Superior temporal gyrus (tissue), 1 donor: ENCODE measurements around the gene GRID1.
"Not testable (repeated sequence)": the region's sequence is repeated elsewhere in the genome, so short reads cannot be mapped to it uniquely, and the experiment has no call there.

ENCODE experiments used
- DNase-seq: peaks from one replicate; pipeline ENCODE4 v3.0.0-alpha.2; 2016; ENCODE audit errors: extremely low spot score

The GRID1 gene

DNA sequence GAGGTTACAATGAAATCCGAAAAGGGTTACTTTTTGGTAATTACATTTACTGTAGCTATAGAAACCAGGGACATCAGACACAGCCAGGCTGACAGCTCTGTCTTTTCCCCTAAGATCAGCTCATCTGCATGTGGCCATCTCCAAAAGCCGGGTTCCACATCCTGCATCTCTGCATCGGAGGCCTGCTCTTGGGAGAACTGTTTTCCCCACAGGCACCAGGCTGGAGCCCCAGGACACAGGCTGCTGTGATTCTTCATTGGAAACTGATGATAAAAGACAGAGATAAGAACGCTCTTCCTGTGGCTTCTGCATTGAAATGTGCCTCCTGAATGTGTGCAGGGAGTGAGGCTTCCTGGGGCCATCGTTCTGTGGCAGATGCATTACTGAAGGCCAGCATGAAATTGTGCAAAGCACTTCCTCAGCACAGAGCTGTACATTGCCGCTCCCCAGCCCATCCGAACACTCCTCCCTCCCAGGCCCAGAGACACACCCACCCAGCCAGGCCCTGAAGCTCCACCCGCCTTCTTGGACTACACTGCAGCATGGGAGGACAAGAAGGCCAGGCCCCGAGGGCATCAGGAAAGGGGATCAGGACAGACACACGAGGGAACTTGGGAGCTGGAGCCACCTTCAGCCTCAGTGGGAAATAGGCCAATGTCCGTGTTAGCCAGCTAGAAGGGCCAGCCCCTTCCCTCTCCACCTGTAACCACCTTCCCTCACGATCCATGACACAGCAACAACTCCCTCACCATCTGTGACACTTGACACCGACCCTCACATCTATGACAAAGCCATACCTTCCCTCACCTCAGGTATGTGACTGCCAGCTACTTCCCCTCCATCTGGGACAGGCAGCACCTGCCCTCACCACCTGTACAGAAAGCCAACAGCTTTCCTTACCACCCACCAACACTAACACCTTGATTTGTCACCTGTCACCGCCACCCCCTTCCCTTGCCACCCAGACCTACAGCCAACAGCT, 113.2 kb downstream of the GRID1 start:
- DNase-seq: no peak

- no peak for DNase-seq
Measured at GRCh38 chr10:86252556-86252955, 114.0 kb downstream of the GRID1 start.

- DNase-seq: no peak
Measured at GRCh38 chr10:86252079-86252478, 114.5 kb downstream of the GRID1 start.

DNA sequence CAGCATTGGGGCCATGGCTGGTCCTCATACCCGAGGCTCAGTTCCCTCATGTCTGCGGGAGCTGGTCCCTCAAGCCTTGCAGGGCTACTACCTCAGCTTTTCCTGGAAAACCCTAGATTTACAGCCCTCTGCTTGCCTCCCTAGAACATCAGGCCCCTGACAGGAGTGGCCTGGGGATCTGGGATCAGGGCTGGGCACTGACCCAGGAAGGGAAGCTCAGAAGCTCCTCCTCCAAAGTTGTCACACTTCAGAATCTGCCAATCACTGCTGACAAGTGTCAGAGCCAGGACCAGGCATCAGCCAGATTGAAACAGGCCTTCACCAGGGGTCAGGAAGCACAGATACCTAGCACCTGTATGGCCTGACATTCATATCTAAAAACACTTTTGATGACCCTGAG, 115.2 kb downstream of the GRID1 start:
- DNase-seq: no peak

DNA sequence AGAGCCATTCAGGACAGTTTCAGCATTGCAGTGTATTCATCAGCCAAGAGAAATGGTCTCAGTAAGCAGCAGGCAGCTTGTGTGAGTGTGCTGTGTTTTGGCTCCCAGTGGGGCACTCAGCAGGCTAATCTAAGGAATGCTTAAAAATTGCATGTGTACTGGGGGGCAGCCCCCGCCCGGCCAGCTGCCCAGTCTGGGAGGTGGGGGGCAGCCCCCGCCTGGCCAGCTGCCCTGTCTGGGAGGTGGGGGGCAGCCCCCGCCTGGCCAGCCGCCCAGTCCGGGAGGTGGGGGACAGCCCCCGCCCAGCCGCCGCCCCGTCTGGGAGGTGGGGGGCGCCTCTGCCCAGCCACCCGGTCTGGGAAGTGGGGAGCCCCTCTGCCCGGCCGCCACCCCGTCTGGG, 116.2 kb downstream of the GRID1 start:
- DNase-seq: no peak

DNA sequence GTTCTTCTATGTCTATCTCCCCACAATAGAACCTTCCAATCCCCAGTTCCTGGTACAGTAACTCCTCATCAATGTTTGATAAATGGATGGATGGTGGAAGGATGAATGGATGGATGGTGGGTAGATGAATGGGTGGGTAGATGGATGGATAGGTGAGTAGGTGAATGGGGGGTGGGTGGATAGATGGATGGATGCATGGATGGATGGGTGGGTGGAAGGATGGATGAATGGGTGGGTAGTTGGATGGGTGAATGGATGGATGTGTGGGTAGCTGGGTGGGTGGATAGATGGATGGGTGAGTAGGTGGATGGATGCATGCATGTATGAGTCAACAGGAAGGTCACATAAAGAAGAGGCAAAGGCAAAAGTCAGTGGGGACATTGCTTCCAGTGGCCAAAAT, 116.8 kb downstream of the GRID1 start:
- no peak for DNase-seq

GRCh38 chr10:86248062-86248461, 118.5 kb downstream of the GRID1 start:
- DNase-seq: no peak

DNA sequence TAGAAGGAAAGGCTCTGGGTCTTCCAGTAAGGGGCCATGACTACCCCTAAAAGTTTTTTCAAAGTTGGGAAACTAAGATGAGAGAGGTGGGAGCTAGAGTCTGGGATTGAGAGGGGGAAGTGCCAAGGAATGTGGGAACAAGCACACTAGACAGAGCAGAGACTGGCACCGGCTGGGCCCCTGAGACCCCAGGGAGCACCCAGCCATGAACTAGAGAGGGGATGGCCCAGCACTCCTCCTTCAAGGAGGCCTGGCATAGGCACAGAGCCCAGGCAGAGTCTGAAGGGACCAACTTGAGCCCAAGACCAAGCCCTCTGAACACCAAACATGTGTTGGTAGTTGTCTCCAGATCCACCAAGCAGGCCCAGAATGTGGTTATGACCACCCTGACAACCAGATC, 119.0 kb downstream of the GRID1 start:
- no peak for DNase-seq

- no peak for DNase-seq
Measured at GRCh38 chr10:86247073-86247472, 119.5 kb downstream of the GRID1 start.

GRCh38 chr10:86246279-86246940, 120.2 kb downstream of the GRID1 start:
- DNase-seq: no peak

DNA sequence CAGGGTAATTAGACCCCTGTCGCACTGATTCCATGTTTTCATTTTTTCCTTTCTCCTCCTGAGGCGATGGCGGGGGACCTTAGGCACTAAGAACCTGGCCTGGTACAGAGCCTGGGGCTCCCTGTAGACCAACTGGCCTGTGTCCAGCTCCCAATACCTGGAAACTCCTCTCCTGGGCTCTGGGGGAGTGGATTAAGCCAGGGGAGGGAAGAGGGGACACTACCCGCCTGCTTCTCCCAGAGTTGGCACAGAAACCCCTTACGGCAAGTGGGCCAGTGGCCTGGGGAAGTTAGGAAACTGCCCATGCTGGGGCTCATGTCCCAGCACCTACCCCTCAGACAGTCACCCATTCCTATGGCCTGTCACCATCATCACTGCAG, 121.6 kb downstream of the GRID1 start:
- no peak for DNase-seq

GRCh38 chr10:86244297-86245014, 122.1 kb downstream of the GRID1 start:
- DNase-seq: no peak

DNA sequence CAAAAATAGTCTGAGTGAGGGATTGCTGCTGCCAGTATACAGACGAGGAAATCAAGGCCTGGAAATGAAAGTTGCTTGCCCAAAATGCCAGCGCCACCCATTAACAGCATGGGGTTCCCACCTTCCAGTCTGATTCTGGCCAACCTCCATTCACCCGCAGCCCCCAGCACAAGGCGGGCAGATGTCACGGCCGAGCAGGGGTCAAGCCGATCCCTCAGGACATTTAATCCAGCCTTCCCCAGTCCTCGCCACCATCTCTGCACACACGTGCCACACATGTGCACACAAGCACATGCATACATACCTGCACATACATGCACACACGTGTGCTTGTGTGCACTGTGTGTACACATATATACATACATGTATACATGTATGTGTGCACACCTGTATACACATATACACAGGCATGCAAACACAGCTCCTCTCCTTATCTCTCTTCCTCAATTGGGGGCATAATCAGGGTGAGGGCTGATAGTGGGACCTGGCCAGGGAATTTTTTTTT, 122.9 kb downstream of the GRID1 start:
- no peak for DNase-seq

DNA sequence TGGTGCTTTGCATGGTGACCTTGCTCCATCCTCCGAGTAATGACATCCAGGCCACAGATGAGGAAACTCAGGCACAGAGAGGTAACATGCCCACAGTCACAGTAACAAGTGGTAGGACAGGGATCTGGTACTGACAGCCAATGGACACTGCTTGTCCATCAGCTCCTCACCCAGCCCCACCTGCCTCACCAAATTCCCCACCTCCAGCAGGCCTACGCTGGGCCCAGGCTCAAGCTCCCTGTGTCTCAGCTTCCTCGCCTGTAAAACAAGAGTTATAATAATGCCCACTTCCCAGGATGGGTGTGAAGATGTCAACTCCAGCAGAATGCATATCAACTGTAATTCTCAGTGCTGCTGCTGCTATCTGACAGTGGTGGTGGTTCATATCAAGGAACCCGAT, 123.8 kb downstream of the GRID1 start:
- DNase-seq: no peak

GRCh38 chr10:86238089-86238488, 128.5 kb downstream of the GRID1 start:
- not testable (repeated sequence) for DNase-seq

GRCh38 chr10:86234541-86235270, 131.9 kb downstream of the GRID1 start:
- DNase-seq: no peak

GRCh38 chr10:86234107-86234506, 132.5 kb downstream of the GRID1 start:
- DNase-seq: no peak

DNA sequence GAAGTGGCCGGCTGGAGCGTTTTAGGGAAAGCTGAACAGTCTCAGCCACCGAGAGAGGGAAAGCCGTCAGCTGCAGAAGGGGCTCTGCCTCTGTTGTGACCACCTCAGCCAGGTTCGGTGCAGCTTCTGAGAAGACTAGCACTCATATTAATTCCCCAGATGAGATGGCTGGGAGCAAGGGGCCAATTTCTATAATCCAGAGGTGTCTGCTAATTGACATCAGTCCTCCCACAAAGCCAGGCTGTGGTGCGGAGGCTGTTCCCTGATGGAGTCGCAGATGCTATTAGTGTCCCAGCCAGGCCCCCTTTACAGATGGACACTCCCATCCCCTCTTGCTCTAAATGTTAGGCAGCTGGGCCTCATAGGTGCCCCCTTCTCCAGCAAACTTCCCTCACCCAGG, 133.5 kb downstream of the GRID1 start:
- DNase-seq: no peak

DNA sequence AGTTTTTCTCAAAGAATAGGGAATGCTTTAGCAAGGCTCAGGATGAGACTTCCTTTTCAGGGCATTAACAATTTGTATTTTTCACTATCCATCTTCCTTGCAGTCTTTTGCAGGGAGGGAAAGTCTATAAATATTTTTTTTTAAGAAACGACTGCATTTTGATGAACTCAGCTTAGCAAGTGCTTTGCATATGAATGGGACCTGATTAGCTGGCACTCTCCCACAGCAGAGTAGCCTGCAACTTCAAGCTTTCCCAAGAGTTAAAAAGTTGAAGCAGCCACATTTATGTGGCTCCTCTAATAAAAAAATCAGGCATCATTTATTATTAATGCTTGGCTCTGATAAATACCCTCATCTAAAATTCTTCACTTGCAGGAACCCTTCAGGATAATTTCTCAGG, 134.0 kb downstream of the GRID1 start:
- no peak for DNase-seq

GRCh38 chr10:86231796-86232560, 134.6 kb downstream of the GRID1 start:
- DNase-seq: no peak
